DND-41 (cell line): ENCODE measurements around the gene NOSTRIN.

Source experiments
- CTCF ChIP-seq: IDR thresholded peaks from 2 replicates; pipeline ENCODE4 v1.5.1; 2012; ENCODE audit warnings: borderline replicate concordance, low read length, moderate library complexity, mild to moderate bottlenecking; ENCODE audit not compliant: poor library complexity, severe bottlenecking; ENCODE audit errors: extremely low read depth
- EZH2 ChIP-seq: IDR thresholded peaks from 3 replicates; pipeline ENCODE4 v1.6.1; 2012; ENCODE audit warnings: borderline replicate concordance, low read depth, mild to moderate bottlenecking, moderate library complexity, low read length, inconsistent platforms; ENCODE audit not compliant: severe bottlenecking

- TF ChIP-seq CTCF = no peak
- TF ChIP-seq EZH2 = no peak
Measured at GRCh38 chr2:168801471-168801870, 966 bp upstream of the NOSTRIN start.
